Adrenal gland (tissue), 12 donors: ENCODE measurements around the gene RAB27B. TPM values are rescaled to one million over a fixed set of nuclear protein-coding genes. Genes with fewer than 3 reads are reported as not detected.
"Not testable (repeated sequence)": the region's sequence is repeated elsewhere in the genome, so short reads cannot be mapped to it uniquely, and the experiment has no call there.

Source experiments
- DNase-seq, 7 donors: peaks; one replicate each; pipeline ENCODE4 v3.0.0-alpha.2; 2019 to 2020
- H3K27ac ChIP-seq, 5 donors: fragments of 200-600 bp; sonication (generic) in 4 of 5; 1 replicate in 3 of 5; 2 replicates in 2 of 5; pipeline versions ENCODE4 v1.5.1 to v1.8.0; 2016 to 2020; ENCODE audit warnings: mild to moderate bottlenecking in 1 of 5
- H3K27me3 ChIP-seq: fragments of 200-600 bp; 2 replicates; pipeline ENCODE4 v1.8.0; 2021
- H3K36me3 ChIP-seq, 2 donors: fragments of 200-600 bp; replicated peaks in 1 of 2; 1 replicate in 1 of 2; 2 replicates in 1 of 2; pipeline versions ENCODE4 v1.5.1 to v1.8.0; 2018 to 2022
- H3K4me1 ChIP-seq, 2 donors: fragments of 200-600 bp; replicated peaks in 1 of 2; 1 replicate in 1 of 2; 2 replicates in 1 of 2; pipeline versions ENCODE4 v1.5.1 to v1.8.0; 2018 to 2021
- H3K4me3 ChIP-seq, 4 donors: fragments of 200-600 bp; sonication (generic) in 3 of 4; one replicate each; pipeline ENCODE4 v1.5.1; 2016 to 2018
- H3K9me3 ChIP-seq, 3 donors: fragments of 200-600 bp; sonication (generic) in 1 of 3; replicated peaks in 1 of 3; 1 replicate in 2 of 3; 2 replicates in 1 of 3; pipeline versions ENCODE4 v1.5.1 to v1.8.0; 2016 to 2021
- CTCF ChIP-seq, 6 experiments: fragments of 450-650 bp in 4 of 6; fragments of 200-600 bp in 2 of 6; sonication (generic) in 1 of 6; IDR thresholded peaks; 1 replicate in 5 of 6; 2 replicates in 1 of 6; pipeline versions ENCODE4 v1.5.1 to v1.8.0; 2016 to 2021; ENCODE audit warnings: antibody characterized with exemption in 6 of 6, mild to moderate bottlenecking in 2 of 6, moderate library complexity in 1 of 6
- POLR2A ChIP-seq, 2 donors: fragments of 450-650 bp; IDR thresholded peaks; one replicate each; pipeline ENCODE4 v1.6.1; 2017; ENCODE audit warnings: antibody characterized with exemption in 2 of 2, mild to moderate bottlenecking in 2 of 2, moderate library complexity in 1 of 2
- WGBS, 4 donors: extraction: QIAGEN DNeasy Blood & Tissue Kit in 2 of 4; methylation state at CpG; one replicate each; pipeline versions ENCODE4 v1.1.5 to v1.1.7; 2013 to 2017; 5-methylcytosine and 5-hydroxymethylcytosine counted together
- intact Hi-C, 2 donors: fragments of 100-400 bp; cut with DNase I; formaldehyde crosslinking; loops; one replicate each; pipeline versions ENCODE4 v1.14.1 to v1.15.0; 2022 to 2023
- polyA plus RNA-seq, 3 donors: library from polyadenylated mRNA; stranded (reverse); fragments of 200-250 nt in 2 of 3; fragments of 350-450 nt in 1 of 3; fragmentation: Illumina TruSeq in 1 of 3; extraction: RNeasy Lipid Tissue Mini Kit (QIAGEN cat#74804) in 1 of 3; gene quantifications; one replicate each; pipeline ENCODE4 v1.2.3, GENCODE V29; 2013 to 2014
- total RNA-seq, 9 donors: library from RNA; depleted of rRNA in 4 of 9; stranded (reverse); fragments of >200 nt in 4 of 9; fragments of 120-200 nt in 1 of 9; fragmentation: NEBNext Ultra II Directional in 1 of 9; extraction: Animal tissue kit (Norgen Biotek cat#: 25700) in 1 of 9; gene quantifications; one replicate each; pipeline versions ENCODE4 v1.1.0 to v1.2.4, GENCODE V29; 2013 to 2023
- donor health status: healthy with polysubstance abuse.
- donor health status: Bipolar disorder and iron deficiency.
- donor health status: DM: yes; HTN: yes; CAD: no.
- donor health status: DM: no; HTN: no; CAD: no.
- donor health status: DM: no; HTN: no; CAD: no.
- donor health status: DM: yes; HTN: yes; CAD: no.

Gene RAB27B
- total and polyA plus RNA-seq, 12 donors = 0.04 to 3.9 (median 1.1) TPM; not detected in 3

DNA sequence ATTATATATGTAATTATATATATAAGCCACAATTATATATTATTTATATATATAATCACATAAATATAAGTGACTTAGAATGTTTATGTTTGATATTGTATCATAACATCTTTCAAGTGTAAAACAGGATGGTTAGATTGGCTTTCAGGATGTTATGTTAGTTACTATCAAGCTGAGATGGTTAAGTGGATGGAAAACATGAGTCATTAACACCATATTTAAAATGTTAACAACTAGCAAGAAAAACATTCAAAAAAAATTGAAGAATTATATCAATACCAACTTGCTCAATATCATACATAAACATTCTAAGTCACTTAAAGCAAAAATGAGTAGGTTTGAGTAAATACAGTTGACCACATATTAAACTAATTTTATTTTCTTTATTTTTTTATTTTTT lies 21.8 kb upstream of the RAB27B start:
- Histone ChIP-seq H3K27ac (no peak overlapping the region), H3K27me3 (peaks cover 4% of the 10 kb centered on the region), H3K9me3 (no peaks in the 10 kb centered on the region), H3K4me1 (peaks cover 0 to 10% of the 10 kb centered on the region in 2 donors), H3K4me3 (no peak overlapping the region), H3K36me3 (no peaks in the 10 kb centered on the region)
- TF ChIP-seq POLR2A (IDR thresholded peaks at IDR 0.05) = no peak
- TF ChIP-seq CTCF (IDR thresholded peaks at IDR 0.05) = no peak
- no peak for DNase-seq
- intact Hi-C loops = no loop called here

DNA sequence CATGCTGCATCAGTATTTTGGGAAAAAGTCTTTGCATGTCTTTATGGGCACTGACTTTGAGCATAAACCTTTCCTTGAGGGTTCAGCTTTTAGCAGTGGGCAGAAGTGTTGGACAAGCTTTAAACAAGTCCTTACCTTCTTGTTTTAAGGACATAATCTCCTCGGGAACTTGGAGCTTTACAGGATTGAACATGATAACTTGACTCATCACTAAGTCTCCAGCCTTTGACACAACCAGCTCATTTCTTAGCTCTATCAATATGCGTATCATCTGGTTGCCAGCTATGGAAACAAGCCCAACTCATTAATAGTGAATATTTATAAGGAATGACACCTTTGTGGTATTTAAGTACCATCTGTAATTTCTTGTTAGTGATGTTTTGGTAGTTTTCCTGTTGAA lies 21.0 kb upstream of the RAB27B start:
- no peaks in the 10 kb centered on the region for H3K9me3 ChIP-seq
- H3K4me3 ChIP-seq = no peak overlapping the region
- H3K36me3 ChIP-seq = no peaks in the 10 kb centered on the region
- H3K27ac ChIP-seq = no peak overlapping the region
- intact Hi-C loops = no loop called here
- no peak for DNase-seq
- peaks cover 0 to 10% of the 10 kb centered on the region in 2 donors for H3K4me1 ChIP-seq
- WGBS, 4 donors = 86 to 94% (median 91%) methylated on average over 2 of the region's 2 CpGs
- TF ChIP-seq POLR2A (IDR thresholded peaks at IDR 0.05) = no peak
- no peak for TF ChIP-seq CTCF (IDR thresholded peaks at IDR 0.05)
- H3K27me3 ChIP-seq = peaks cover 4% of the 10 kb centered on the region

DNA sequence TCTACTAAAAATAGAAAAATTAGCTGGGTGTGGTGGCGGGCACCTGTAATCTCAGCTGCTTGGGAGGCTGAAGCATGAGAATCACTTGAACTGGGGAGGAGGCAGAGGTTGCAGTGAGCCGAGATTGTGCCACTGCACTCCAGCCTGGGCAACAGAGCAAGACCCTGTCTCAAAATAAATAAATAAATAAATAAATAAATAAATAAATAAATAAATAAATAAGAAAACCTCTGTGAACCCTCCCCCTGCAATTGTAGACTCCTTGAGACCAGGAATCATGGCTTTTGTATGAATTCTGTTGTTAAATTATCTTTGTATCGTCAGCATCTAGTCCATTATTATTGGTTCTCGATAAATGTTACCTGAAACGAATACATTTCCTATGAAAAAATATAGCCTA lies 17.6 kb upstream of the RAB27B start:
- intact Hi-C loops, H3K4me1 ChIP-seq, H3K27ac ChIP-seq, H3K27me3 ChIP-seq, H3K4me3 ChIP-seq, H3K9me3 ChIP-seq, H3K36me3 ChIP-seq, DNase-seq: not testable (repeated sequence)
- WGBS, 4 donors = 88 to 98% (median 94%) methylated on average over 5 of the region's 5 CpGs

DNA sequence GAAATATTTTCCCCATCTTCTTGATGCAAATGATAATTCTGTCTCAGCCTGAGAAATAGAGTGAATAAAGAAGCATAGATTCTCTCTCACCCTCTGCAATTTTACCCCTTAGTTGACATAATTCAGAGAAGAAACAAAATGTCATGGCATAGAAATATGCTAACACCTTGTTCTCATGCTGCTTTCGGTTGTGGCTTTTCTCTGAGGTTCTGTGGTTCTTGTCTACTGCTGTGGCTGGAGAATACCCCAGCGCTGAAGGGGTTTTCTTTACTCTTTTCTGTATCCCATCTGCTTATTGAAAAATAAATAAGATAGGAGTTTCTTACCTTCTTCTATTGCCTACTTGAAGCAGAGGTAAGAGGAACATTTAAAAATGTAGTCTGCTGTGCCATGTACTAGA lies 15.4 kb upstream of the RAB27B start:
- no peak for TF ChIP-seq POLR2A (IDR thresholded peaks at IDR 0.05)
- no peak for TF ChIP-seq CTCF (IDR thresholded peaks at IDR 0.05)
- Histone ChIP-seq H3K9me3 (no peaks in the 10 kb centered on the region), H3K4me1 (no peaks in the 10 kb centered on the region), H3K27me3 (no peaks in the 10 kb centered on the region), H3K36me3 (no peaks in the 10 kb centered on the region), H3K27ac (no peak overlapping the region), H3K4me3 (no peak overlapping the region)
- intact Hi-C loops = no loop called here
- no peak for DNase-seq
- WGBS, 4 donors = 73 to 86% (median 77%) methylated on average over 2 of the region's 2 CpGs

DNA sequence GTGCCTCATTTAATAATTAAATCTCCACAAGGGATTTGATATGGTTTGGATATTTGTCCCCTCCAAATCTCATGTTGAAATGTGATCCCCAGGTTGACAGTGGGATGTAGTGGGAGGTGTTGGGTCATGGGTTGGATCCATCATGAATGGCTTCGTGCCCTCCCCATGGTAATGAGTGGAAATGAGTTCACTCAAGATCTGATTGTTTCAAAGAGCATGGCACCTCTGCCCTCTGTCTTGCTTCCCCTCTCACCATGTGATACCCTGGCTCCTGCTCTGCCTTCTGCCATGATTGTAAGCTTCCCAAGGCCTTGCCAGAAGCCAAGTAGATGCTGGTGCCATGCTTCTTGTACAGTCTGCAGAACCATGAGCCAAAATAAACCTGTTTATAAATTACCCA lies 15.0 kb upstream of the RAB27B start:
- Histone ChIP-seq H3K4me1 (no peaks in the 10 kb centered on the region), H3K9me3 (no peaks in the 10 kb centered on the region), H3K36me3 (no peaks in the 10 kb centered on the region), H3K27me3 (no peaks in the 10 kb centered on the region), H3K4me3 (no peak overlapping the region), H3K27ac (no peak overlapping the region)
- no peak for DNase-seq
- intact Hi-C loops = no loop called here
- WGBS, 4 donors = 83 to 91% (median 90%) methylated on average over 1 of the region's 1 CpG
- TF ChIP-seq CTCF (IDR thresholded peaks at IDR 0.05) = no peak
- no peak for TF ChIP-seq POLR2A (IDR thresholded peaks at IDR 0.05)
